HepG2 (cell line): ENCODE data around the gene PSG2. TPM values are rescaled to one million over a fixed set of nuclear protein-coding genes. Genes with fewer than 3 reads are reported as not detected.
"Not testable (repeated sequence)": the region's sequence is repeated elsewhere in the genome, so short reads cannot be mapped to it uniquely, and the experiment has no call there.

Experiments
- ATAC-seq: fragments of 200-7000 bp; cut with Tn5 transposase; 3 replicates; pipeline ENCODE4 v1.9.1; 2020; ENCODE audit warnings: mild to moderate bottlenecking, moderate library complexity
- BruUV-seq: library from RNA; stranded (reverse); fragments of 400-500 nt; replicated peaks from 2 replicates; lab custom pipeline; 2021; lab: Mats Ljungman, UMichigan
- CTCF ChIA-PET: fragments of 300-600 bp; formaldehyde crosslinking; extraction: SDS; loops from one replicate; lab custom pipeline; 2021; ENCODE audit warnings: low total read pairs, inconsistent platforms, low intra/inter-chr PET ratio; lab: Yijun Ruan, JAX
- POLR2A ChIA-PET: fragments of 350-600 bp; sonication (Branson Sonifier 250); formaldehyde crosslinking; loops from one replicate; lab custom pipeline; 2020; ENCODE audit warnings: antibody characterized with exemption, inconsistent platforms; lab: Yijun Ruan, JAX
- DNase-seq: peaks from one replicate; pipeline ENCODE4 v3.0.0-alpha.2; 2015; ENCODE audit warnings: low spot score
- FAIRE-seq: peaks from 3 replicates; lab custom pipeline; 2011; peaks lifted over from hg19 to GRCh38; lab: Jason Lieb, UNC
- H2AFZ ChIP-seq: one replicate; pipeline ENCODE4 v1.6.1; 2011; ENCODE audit warnings: low read length, inconsistent platforms
- H3K27ac ChIP-seq: fragments of 300-600 bp; 3 replicates; pipeline ENCODE4 v1.8.0; 2011; ENCODE audit warnings: mixed run types, mild to moderate bottlenecking, mixed read lengths, low read length, inconsistent platforms; ENCODE audit not compliant: insufficient read depth; ENCODE audit errors: extremely low read length
- H3K27me3 ChIP-seq, 2 experiments: fragments of 200-600 bp in 1 of 2; 2 replicates in 1 of 2; 3 replicates in 1 of 2; pipeline versions ENCODE4 v1.6.0 to v1.8.0; 2011; ENCODE audit warnings: low read length in 2 of 2, mild to moderate bottlenecking in 2 of 2, moderate library complexity in 2 of 2, inconsistent platforms in 1 of 2; ENCODE audit not compliant: insufficient read depth in 2 of 2, control insufficient read depth in 1 of 2
- H3K36me3 ChIP-seq, 2 experiments: fragments of 200-600 bp in 1 of 2; replicated peaks in 1 of 2; 2 replicates in 1 of 2; 3 replicates in 1 of 2; pipeline versions ENCODE4 v1.5.1 to v1.8.0; 2011; ENCODE audit warnings: low read length in 2 of 2, inconsistent platforms in 1 of 2; ENCODE audit not compliant: insufficient read depth in 2 of 2, control insufficient read depth in 1 of 2
- H3K4me1 ChIP-seq: 2 replicates; pipeline ENCODE4 v1.5.1; 2012; ENCODE audit warnings: low read length, inconsistent platforms; ENCODE audit not compliant: insufficient read depth
- H3K4me2 ChIP-seq: 2 replicates; pipeline ENCODE4 v1.6.0; 2011; ENCODE audit warnings: low read depth, low read length, inconsistent platforms
- H3K4me3 ChIP-seq, 3 experiments: fragments of 200-600 bp in 1 of 3; sonication (generic), shearing (Covaris generic) in 1 of 3; replicated peaks in 1 of 3; 2 replicates each; pipeline ENCODE4 v1.5.1; 2011 to 2016; ENCODE audit warnings: low read length in 3 of 3, inconsistent platforms in 2 of 3, low read depth in 2 of 3, mild to moderate bottlenecking in 2 of 3, control low read depth in 1 of 3, mixed read lengths in 1 of 3; ENCODE audit not compliant: insufficient read depth in 1 of 3
- H3K79me2 ChIP-seq: one replicate; pipeline ENCODE4 v1.6.1; 2011; ENCODE audit warnings: low read length, inconsistent platforms; ENCODE audit not compliant: insufficient read depth
- H3K9ac ChIP-seq: 2 replicates; pipeline ENCODE4 v1.6.0; 2011; ENCODE audit warnings: mild to moderate bottlenecking, low read depth, low read length, inconsistent platforms; ENCODE audit not compliant: insufficient read depth
- H3K9me3 ChIP-seq: 2 replicates; pipeline ENCODE4 v1.5.1; 2012; ENCODE audit warnings: mild to moderate bottlenecking, low read length
- H4K20me1 ChIP-seq: 2 replicates; pipeline ENCODE4 v1.6.0; 2011; ENCODE audit warnings: inconsistent platforms, mild to moderate bottlenecking, low read length, moderate library complexity; ENCODE audit not compliant: insufficient read depth
- BCL6 ChIP-seq: IDR thresholded peaks from 2 replicates; pipeline ENCODE4 v1.6.1; 2016; ENCODE audit warnings: missing genetic modification reagents, missing compliant biosample characterization
- FOXA3 ChIP-seq: IDR thresholded peaks from 2 replicates; pipeline ENCODE4 v1.6.1; 2016; ENCODE audit warnings: missing genetic modification reagents, missing compliant biosample characterization
- GMEB1 ChIP-seq: sonication (generic); formaldehyde crosslinking; IDR thresholded peaks from 2 replicates; pipeline ENCODE4 v1.5.1; 2020; ENCODE audit warnings: missing genetic modification reagents, mild to moderate bottlenecking, borderline replicate concordance
- KLF6 ChIP-seq: IDR thresholded peaks from 2 replicates; pipeline ENCODE4 v1.8.0; 2016; ENCODE audit warnings: missing biosample characterization, missing genetic modification reagents
- MXD4 ChIP-seq: IDR thresholded peaks from 2 replicates; pipeline ENCODE4 v1.6.1; 2016; ENCODE audit warnings: mild to moderate bottlenecking, missing biosample characterization, missing genetic modification reagents
- NBN ChIP-seq: fragments of 450-650 bp; conservative IDR thresholded peaks from 2 replicates; pipeline ENCODE4 v1.6.1; 2017
- NONO ChIP-seq, 2 experiments: fragments of 450-650 bp in 1 of 2; sonication (generic) in 1 of 2; formaldehyde crosslinking in 1 of 2; IDR thresholded peaks in 1 of 2; conservative IDR thresholded peaks in 1 of 2; 2 replicates each; pipeline versions ENCODE4 v1.6.1 to v1.8.0; 2017 to 2022; ENCODE audit warnings: mild to moderate bottlenecking in 1 of 2, missing genetic modification reagents in 1 of 2, moderate library complexity in 1 of 2
- RXRA ChIP-seq: sonication (generic); formaldehyde crosslinking; IDR thresholded peaks from 2 replicates; pipeline ENCODE4 v1.5.1; 2020; ENCODE audit warnings: missing genetic modification reagents
- SMARCC2 ChIP-seq: fragments of 450-650 bp; IDR thresholded peaks from 2 replicates; pipeline ENCODE4 v1.6.1; 2017; ENCODE audit warnings: antibody characterized with exemption, mild to moderate bottlenecking
- SOX6 ChIP-seq, 2 experiments: fragments of 450-650 bp in 1 of 2; sonication (generic) in 1 of 2; formaldehyde crosslinking in 1 of 2; IDR thresholded peaks; 2 replicates each; pipeline versions ENCODE4 v1.4.0 to v1.6.1; 2017 to 2020; ENCODE audit warnings: antibody characterized with exemption in 1 of 2, mild to moderate bottlenecking in 1 of 2, missing genetic modification reagents in 1 of 2
- SRF ChIP-seq: IDR thresholded peaks from 2 replicates; pipeline ENCODE4 v1.6.1; 2011; ENCODE audit warnings: mild to moderate bottlenecking, low read depth, low read length, moderate library complexity
- STAG1 ChIP-seq: sonication (generic); formaldehyde crosslinking; IDR thresholded peaks from 2 replicates; pipeline ENCODE4 v1.4.0; 2020; ENCODE audit warnings: missing genetic modification reagents
- TBX3 ChIP-seq: fragments of 450-650 bp; IDR thresholded peaks from 2 replicates; pipeline ENCODE4 v1.6.1; 2017; ENCODE audit warnings: antibody characterized with exemption, mild to moderate bottlenecking, inconsistent platforms, borderline replicate concordance
- THAP8 ChIP-seq: sonication (generic); formaldehyde crosslinking; IDR thresholded peaks from 2 replicates; pipeline ENCODE4 v1.5.1; 2020; ENCODE audit warnings: missing genetic modification reagents, mild to moderate bottlenecking, borderline replicate concordance
- ZNF17 ChIP-seq: sonication (generic); formaldehyde crosslinking; IDR thresholded peaks from 2 replicates; pipeline ENCODE4 v1.5.0; 2020; ENCODE audit warnings: mild to moderate bottlenecking, missing genetic modification reagents
- ZNF260 ChIP-seq: sonication (generic); formaldehyde crosslinking; IDR thresholded peaks from 2 replicates; pipeline ENCODE4 v1.4.0; 2020; ENCODE audit warnings: missing genetic modification reagents, low read depth, mild to moderate bottlenecking, borderline replicate concordance
- ZNF44 ChIP-seq: sonication (generic); formaldehyde crosslinking; IDR thresholded peaks from 2 replicates; pipeline ENCODE4 v1.5.1; 2020; ENCODE audit warnings: mild to moderate bottlenecking, missing genetic modification reagents
- ZNF672 ChIP-seq: sonication (generic); formaldehyde crosslinking; IDR thresholded peaks from 2 replicates; pipeline ENCODE4 v1.8.1; 2022; ENCODE audit warnings: missing genetic modification reagents
- WGBS: methylation state at CpG from one replicate; pipeline ENCODE4 v1.1.6; 2017; ENCODE audit warnings: low lambda C conversion rate; 5-methylcytosine and 5-hydroxymethylcytosine counted together
- in situ Hi-C: cut with HindIII; loops from 2 replicates; pipeline ENCODE4 v1.10.0; 2017; ENCODE audit warnings: low pct_unique_long_range_greater_than_20kb; ENCODE audit not compliant: extremely low pct_ligation_motif_present
- intact Hi-C: fragments of 100-400 bp; cut with micrococcal nuclease; formaldehyde crosslinking; loops from one replicate; pipeline ENCODE4 v1.10.0; 2022; ENCODE audit not compliant: unreplicated experiment
- polyA plus RNA-seq, 8 experiments: library from polyadenylated mRNA; depleted of rRNA in 3 of 8; stranded (reverse) in 7 of 8; unstranded in 1 of 8; fragments of >200 nt; fragmentation: Illumina TruSeq in 4 of 8; extraction: Trizol in 4 of 8; gene quantifications; 2 replicates each; pipeline versions ENCODE4 v1.2.1 to v1.2.3, GENCODE V29; 2011 to 2016; ENCODE audit warnings: low read depth in 4 of 8, missing spikeins in 1 of 8, mixed read lengths in 1 of 8; ENCODE audit not compliant: insufficient read depth in 1 of 8
- total RNA-seq, 5 experiments: library from RNA; depleted of rRNA; stranded (reverse); fragments of >200 nt; fragmentation: Illumina TruSeq; extraction: Trizol; gene quantifications; 2 replicates each; pipeline ENCODE4 v1.2.3, GENCODE V29; 2016; ENCODE audit warnings: low read depth in 1 of 5

Gene PSG2
- total and polyA plus RNA-seq, 2 of the 13 experiments (the other 11 are each of a cell fraction or from before 2014, with no cell fraction given), result not detected

GRCh38 chr19:43107401-43107800 is 24.9 kb upstream of the PSG2 start:
- not testable (repeated sequence) for FAIRE-seq
- in situ Hi-C loops, result loop anchor here (25.0 kb wide), 1 partner anchor 205 kb away; no protein-coding TSS in a partner anchor

GRCh38 chr19:43105496-43105895 is 23.0 kb upstream of the PSG2 start:
- BruUV-seq, result no TSS peak
- Histone ChIP-seq H3K27ac (no peak overlapping the region), H3K9ac (no peak overlapping the region), H2AFZ (no peak overlapping the region), H3K4me1 (no peaks in the 10 kb centered on the region), H3K4me3 (no peak overlapping the region), H3K27me3 (no peaks in the 10 kb centered on the region), H3K36me3 (no peaks in the 10 kb centered on the region), H3K9me3 (no peaks in the 10 kb centered on the region), H4K20me1 (no peaks in the 10 kb centered on the region), H3K4me2 (no peak overlapping the region), H3K79me2 (no peaks in the 10 kb centered on the region)
- FAIRE-seq (no peak), ATAC-seq (no peak), DNase-seq (no peak)
- CTCF ChIA-PET, result interaction anchor here (2.7 kb wide), 1 partner anchor 86 kb away, joined by 13 read pairs; no protein-coding TSS in a partner anchor
- in situ Hi-C loops, result loop anchor here (25.0 kb wide), 1 partner anchor 207 kb away; no protein-coding TSS in a partner anchor
- intact Hi-C loops, result loop anchor here (10.0 kb wide), 1 partner anchor 89 kb away; no protein-coding TSS in a partner anchor
- WGBS, result 0% methylated on average over 1 of the region's 1 CpG
- TF ChIP-seq KLF6 (no peak), ZNF17 (CRISPR knock-in tag) (no peak), ZNF260 (CRISPR knock-in tag) (no peak), STAG1 (CRISPR knock-in tag) (no peak), NONO (IDR thresholded peaks at IDR 0.05) (no peak), NONO (CRISPR knock-in tag; conservative IDR thresholded peaks at IDR 0.05) (no peak), MXD4 (CRISPR knock-in tag) (no peak), TBX3 (no peak), ZNF44 (no peak), NBN (no peak), ZNF672 (CRISPR knock-in tag) (no peak), THAP8 (no peak), FOXA3 (CRISPR knock-in tag) (no peak), GMEB1 (no peak), BCL6 (no peak), SOX6 (IDR thresholded peaks at IDR 0.05) (no peak), SOX6 (CRISPR knock-in tag; IDR thresholded peaks at IDR 0.05) (no peak), SMARCC2 (no peak), SRF (no peak), RXRA (no peak)
- POLR2A ChIA-PET, result no interaction called here

More at GRCh38 chr19:43107401-43107800, 24.9 kb upstream of the PSG2 start:
- DNase-seq, H3K9ac ChIP-seq, H4K20me1 ChIP-seq, H3K36me3 ChIP-seq, CTCF ChIA-PET, H3K9me3 ChIP-seq, H2AFZ ChIP-seq, POLR2A ChIA-PET, H3K4me2 ChIP-seq, H3K27me3 ChIP-seq, H3K79me2 ChIP-seq, H3K4me3 ChIP-seq, BruUV-seq, ATAC-seq, H3K4me1 ChIP-seq, H3K27ac ChIP-seq: not testable (repeated sequence)
- 0% methylated on average over 1 of the region's 1 CpG for WGBS
- intact Hi-C loops, result loop anchor here (10.0 kb wide), 1 partner anchor 87 kb away; no protein-coding TSS in a partner anchor
